H9 (cell line): ENCODE measurements around the gene TELO2. TPM values are rescaled to one million over a fixed set of nuclear protein-coding genes. Genes with fewer than 3 reads are reported as not detected.

Experiments used
- DNase-seq: peaks from one replicate; pipeline ENCODE4 v3.0.0-alpha.2; 2017
- H2AFZ ChIP-seq: one replicate; pipeline ENCODE4 v1.6.1; 2013; ENCODE audit warnings: mild to moderate bottlenecking, low read length, control low read depth, moderate library complexity
- H2AK5ac ChIP-seq: 2 replicates; pipeline ENCODE4 v1.6.1; 2013; ENCODE audit warnings: low read length, control low read depth, mixed read lengths; ENCODE audit not compliant: insufficient read length
- H2BK120ac ChIP-seq: one replicate; pipeline ENCODE4 v1.6.1; 2013; ENCODE audit warnings: low read depth, mild to moderate bottlenecking, low read length, control low read depth, inconsistent platforms; ENCODE audit not compliant: poor library complexity, severe bottlenecking
- H2BK12ac ChIP-seq: 2 replicates; pipeline ENCODE4 v1.6.1; 2013; ENCODE audit warnings: low read length, control low read depth, mixed read lengths, low read depth; ENCODE audit not compliant: insufficient read length
- H2BK15ac ChIP-seq: 2 replicates; pipeline ENCODE4 v1.6.1; 2013; ENCODE audit warnings: low read depth, low read length, control low read depth
- H2BK20ac ChIP-seq: one replicate; pipeline ENCODE4 v1.6.1; 2013; ENCODE audit warnings: low read depth, mild to moderate bottlenecking, low read length, control low read depth, inconsistent platforms; ENCODE audit not compliant: poor library complexity, severe bottlenecking
- H2BK5ac ChIP-seq: 2 replicates; pipeline ENCODE4 v1.6.1; 2013; ENCODE audit warnings: low read length, control low read depth, mixed read lengths; ENCODE audit not compliant: insufficient read length
- H3K14ac ChIP-seq: 2 replicates; pipeline ENCODE4 v1.6.1; 2013; ENCODE audit warnings: low read length, control low read depth; ENCODE audit not compliant: insufficient read depth
- H3K18ac ChIP-seq: 2 replicates; pipeline ENCODE4 v1.6.1; 2013; ENCODE audit warnings: low read depth, mild to moderate bottlenecking, mixed read lengths, low read length, control low read depth; ENCODE audit not compliant: insufficient read length
- H3K23ac ChIP-seq: 2 replicates; pipeline ENCODE4 v1.6.1; 2013; ENCODE audit warnings: low read length, control low read depth, mixed read lengths, low read depth; ENCODE audit not compliant: insufficient read length
- H3K23me2 ChIP-seq: 2 replicates; pipeline ENCODE4 v1.6.1; 2013; ENCODE audit warnings: low read depth, mild to moderate bottlenecking, mixed read lengths, low read length, control low read depth; ENCODE audit not compliant: insufficient read length, poor library complexity, severe bottlenecking
- H3K27ac ChIP-seq: 2 replicates; pipeline ENCODE4 v1.5.1; 2013; ENCODE audit warnings: low read length, control low read depth, mixed read lengths, low read depth; ENCODE audit not compliant: insufficient read length
- H3K27me3 ChIP-seq: 2 replicates; pipeline ENCODE4 v1.6.1; 2013; ENCODE audit warnings: low read length, control low read depth, inconsistent platforms; ENCODE audit not compliant: insufficient read depth
- H3K4ac ChIP-seq: 2 replicates; pipeline ENCODE4 v1.6.1; 2013; ENCODE audit warnings: low read depth, mild to moderate bottlenecking, control low read depth, inconsistent platforms, low read length, moderate library complexity
- H3K4me1 ChIP-seq: 2 replicates; pipeline ENCODE4 v1.6.1; 2013; ENCODE audit warnings: low read length, control low read depth, inconsistent platforms; ENCODE audit not compliant: insufficient read depth
- H3K4me2 ChIP-seq: 2 replicates; pipeline ENCODE4 v1.6.1; 2013; ENCODE audit warnings: low read length, control low read depth, mixed read lengths; ENCODE audit not compliant: insufficient read length, insufficient read depth
- H3K56ac ChIP-seq: 2 replicates; pipeline ENCODE4 v1.6.1; 2013; ENCODE audit warnings: low read depth, mild to moderate bottlenecking, mixed read lengths, low read length, control low read depth; ENCODE audit not compliant: insufficient read length
- H3K79me1 ChIP-seq: 2 replicates; pipeline ENCODE4 v1.6.1; 2013; ENCODE audit warnings: low read depth, mild to moderate bottlenecking, moderate library complexity, low read length, control low read depth, inconsistent platforms; ENCODE audit not compliant: insufficient read depth, poor library complexity, severe bottlenecking
- H3K79me2 ChIP-seq: 2 replicates; pipeline ENCODE4 v1.6.1; 2013; ENCODE audit warnings: low read length, control low read depth, inconsistent platforms; ENCODE audit not compliant: insufficient read depth
- H3K9ac ChIP-seq: 2 replicates; pipeline ENCODE4 v1.6.1; 2013; ENCODE audit warnings: low read length, control low read depth, mixed read lengths; ENCODE audit not compliant: insufficient read length; ENCODE audit errors: extremely low read depth
- H3K9me3 ChIP-seq: one replicate; pipeline ENCODE4 v1.6.1; 2013; ENCODE audit warnings: low read depth, low read length, inconsistent platforms; ENCODE audit not compliant: control insufficient read depth
- H3T11ph ChIP-seq: one replicate; pipeline ENCODE4 v1.6.1; 2013; ENCODE audit warnings: mild to moderate bottlenecking, low read length, control low read depth, inconsistent platforms
- H4K20me1 ChIP-seq: one replicate; pipeline ENCODE4 v1.6.1; 2013; ENCODE audit not compliant: control insufficient read depth, insufficient read length, insufficient read depth
- H4K5ac ChIP-seq: 2 replicates; pipeline ENCODE4 v1.6.1; 2013; ENCODE audit warnings: low read depth, mild to moderate bottlenecking, mixed read lengths, low read length, control low read depth; ENCODE audit not compliant: insufficient read length
- H4K8ac ChIP-seq: replicated peaks from 2 replicates; pipeline ENCODE4 v1.6.1; 2013; ENCODE audit warnings: low read length, control low read depth, mixed read lengths, low read depth; ENCODE audit not compliant: insufficient read length
- H4K91ac ChIP-seq: 2 replicates; pipeline ENCODE4 v1.6.1; 2013; ENCODE audit warnings: low read depth, mild to moderate bottlenecking, moderate library complexity, mixed read lengths, low read length, control low read depth; ENCODE audit not compliant: insufficient read length
- H3K27ac Mint-ChIP-seq, 3 experiments: 2 replicates in 2 of 3; 3 replicates in 1 of 3; pipeline ENCODE4 v1.8.0; 2020 to 2021; ENCODE audit warnings: mixed read lengths in 3 of 3, mild to moderate bottlenecking in 1 of 3, moderate library complexity in 1 of 3
- H3K27me3 Mint-ChIP-seq: 2 replicates; pipeline ENCODE4 v1.8.0; 2021; ENCODE audit warnings: low read depth, mild to moderate bottlenecking, moderate library complexity, mixed read lengths
- H3K36me3 Mint-ChIP-seq, 3 experiments: 2 replicates in 2 of 3; 3 replicates in 1 of 3; pipeline ENCODE4 v1.8.0; 2020 to 2021; ENCODE audit warnings: low read depth in 3 of 3, mixed read lengths in 3 of 3; ENCODE audit not compliant: insufficient read depth in 1 of 3
- H3K4me1 Mint-ChIP-seq, 2 experiments: 2 replicates each; pipeline ENCODE4 v1.8.0; 2020; ENCODE audit warnings: mixed read lengths in 2 of 2
- H3K4me3 Mint-ChIP-seq, 2 experiments: 2 replicates in 1 of 2; 3 replicates in 1 of 2; pipeline ENCODE4 v1.8.0; 2020 to 2021; ENCODE audit warnings: mild to moderate bottlenecking in 2 of 2, mixed read lengths in 2 of 2, moderate library complexity in 1 of 2
- H3K9me3 Mint-ChIP-seq, 2 experiments: 2 replicates in 1 of 2; 3 replicates in 1 of 2; pipeline ENCODE4 v1.8.0; 2020; ENCODE audit warnings: mild to moderate bottlenecking in 2 of 2, mixed read lengths in 2 of 2, moderate library complexity in 1 of 2
- WGBS: extraction: QIAGEN DNeasy Blood & Tissue Kit; methylation state at CpG from one replicate; pipeline ENCODE4 v1.1.7; 2013; ENCODE audit warnings: missing lambda C conversion rate, low lambda C conversion rate, mixed read lengths; ENCODE audit not compliant: insufficient read length; ENCODE audit errors: extremely low coverage; 5-methylcytosine and 5-hydroxymethylcytosine counted together
- total RNA-seq: library from RNA; stranded (reverse); gene quantifications from 2 replicates; pipeline ENCODE4 v1.2.1, GENCODE V29; 2021
- TF ChIP-seq, protein P1 (sequence below): fragments of 200-600 bp; sonication (generic); conservative IDR thresholded peaks from 3 replicates; pipeline ENCODE4 v1.8.0; 2021; ENCODE audit warnings: antibody characterized with exemption, mild to moderate bottlenecking

Gene TELO2
- total RNA-seq, 1 experiment from 2014 or later: 98.9 TPM

DNA sequence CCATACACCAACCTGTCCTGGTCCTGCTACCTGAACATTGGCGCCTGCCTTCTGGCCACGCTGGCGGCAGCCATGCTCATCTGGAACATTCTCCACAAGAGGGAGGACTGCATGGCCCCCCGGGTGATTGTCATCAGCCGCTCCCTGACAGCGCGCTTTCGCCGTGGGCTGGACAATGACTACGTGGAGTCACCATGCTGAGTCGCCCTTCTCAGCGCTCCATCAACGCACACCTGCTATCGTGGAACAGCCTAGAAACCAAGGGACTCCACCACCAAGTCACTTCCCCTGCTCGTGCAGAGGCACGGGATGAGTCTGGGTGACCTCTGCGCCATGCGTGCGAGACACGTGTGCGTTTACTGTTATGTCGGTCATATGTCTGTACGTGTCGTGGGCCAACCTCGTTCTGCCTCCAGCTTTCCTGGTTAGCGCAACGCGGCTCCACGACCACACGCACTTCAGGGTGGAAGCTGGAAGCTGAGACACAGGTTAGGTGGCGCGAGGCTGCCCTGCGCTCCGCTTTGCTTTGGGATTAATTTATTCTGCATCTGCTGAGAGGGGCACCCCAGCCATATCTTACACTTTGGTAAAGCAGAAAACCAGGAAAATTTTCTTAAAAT, 61.8 kb downstream of the TELO2 start:
- Histone ChIP-seq H3K27ac (no peak overlapping the region), H2BK5ac (no peak overlapping the region), H3K4me2 (no peak overlapping the region), H3K27me3 (no peaks in the 10 kb centered on the region), H3K79me2 (no peaks in the 10 kb centered on the region), H3K56ac (no peak overlapping the region), H4K91ac (no peak overlapping the region), H2BK15ac (no peak overlapping the region), H2BK20ac (no peak overlapping the region), H2BK12ac (no peak overlapping the region), H3K4me1 (no peaks in the 10 kb centered on the region), H2AFZ (no peak overlapping the region), H3T11ph (no peak overlapping the region), H3K23me2 (no peaks in the 10 kb centered on the region), H3K4ac (no peak overlapping the region; the same call in 1 of the 2 replicates), H2AK5ac (no peak overlapping the region), H4K8ac (no peak overlapping the region), H2BK120ac (no peak overlapping the region), H3K23ac (no peak overlapping the region), H3K9me3 (no peaks in the 10 kb centered on the region), H4K5ac (peak overlapping the region; percentile 16), H3K14ac (no peak overlapping the region), H4K20me1 (no peaks in the 10 kb centered on the region), H3K79me1 (no peaks in the 10 kb centered on the region), H3K9ac (no peak overlapping the region), H3K18ac (no peak overlapping the region)
- WGBS: no CpG with 5 or more reads among the region's 34 CpGs
- Mint-ChIP-seq H3K4me1 (peaks cover 8 to 10% of the 10 kb centered on the region in 2 experiments; a peak in 3 of 4 replicates), H3K27ac (no peak overlapping the region), H3K4me3 (no peak overlapping the region), H3K27me3 (no peaks in the 10 kb centered on the region), H3K36me3 (peaks cover 6 to 25% (median 24%) of the 10 kb centered on the region in 3 experiments), H3K9me3 (no peaks in the 10 kb centered on the region)
- DNase-seq: no peak
- TF ChIP-seq, protein P1, sequence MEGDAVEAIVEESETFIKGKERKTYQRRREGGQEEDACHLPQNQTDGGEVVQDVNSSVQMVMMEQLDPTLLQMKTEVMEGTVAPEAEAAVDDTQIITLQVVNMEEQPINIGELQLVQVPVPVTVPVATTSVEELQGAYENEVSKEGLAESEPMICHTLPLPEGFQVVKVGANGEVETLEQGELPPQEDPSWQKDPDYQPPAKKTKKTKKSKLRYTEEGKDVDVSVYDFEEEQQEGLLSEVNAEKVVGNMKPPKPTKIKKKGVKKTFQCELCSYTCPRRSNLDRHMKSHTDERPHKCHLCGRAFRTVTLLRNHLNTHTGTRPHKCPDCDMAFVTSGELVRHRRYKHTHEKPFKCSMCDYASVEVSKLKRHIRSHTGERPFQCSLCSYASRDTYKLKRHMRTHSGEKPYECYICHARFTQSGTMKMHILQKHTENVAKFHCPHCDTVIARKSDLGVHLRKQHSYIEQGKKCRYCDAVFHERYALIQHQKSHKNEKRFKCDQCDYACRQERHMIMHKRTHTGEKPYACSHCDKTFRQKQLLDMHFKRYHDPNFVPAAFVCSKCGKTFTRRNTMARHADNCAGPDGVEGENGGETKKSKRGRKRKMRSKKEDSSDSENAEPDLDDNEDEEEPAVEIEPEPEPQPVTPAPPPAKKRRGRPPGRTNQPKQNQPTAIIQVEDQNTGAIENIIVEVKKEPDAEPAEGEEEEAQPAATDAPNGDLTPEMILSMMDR: no peak
